SK-N-SH treated with all-trans-retinoic acid at 6 μM for 48 hours (cell line): ENCODE data around the gene CEP95.

ENCODE experiments used
- ARNTL ChIP-seq: fragments of 450-650 bp; formaldehyde crosslinking; IDR thresholded peaks from 2 replicates; pipeline ENCODE4 v1.5.0; 2020; ENCODE audit warnings: low read depth, mild to moderate bottlenecking, moderate library complexity, borderline replicate concordance
- BACH2 ChIP-seq: fragments of 250-450 bp; sonication (Bioruptor Pico); IDR thresholded peaks from 2 replicates; pipeline ENCODE4 v1.9.0; 2021; ENCODE audit warnings: mild to moderate bottlenecking, borderline replicate concordance
- CSRNP3 ChIP-seq: fragments of 250-450 bp; sonication (Bioruptor Pico); IDR thresholded peaks from 2 replicates; pipeline ENCODE4 v1.5.1; 2021; ENCODE audit warnings: mild to moderate bottlenecking, moderate library complexity
- PATZ1 ChIP-seq: fragments of 250-450 bp; sonication (Bioruptor Pico); IDR thresholded peaks from 2 replicates; pipeline ENCODE4 v1.8.0; 2020; ENCODE audit warnings: mild to moderate bottlenecking, moderate library complexity, borderline replicate concordance
- POU6F1 ChIP-seq: fragments of 250-450 bp; sonication (Bioruptor Pico); IDR thresholded peaks from 2 replicates; pipeline ENCODE4 v1.8.0; 2021; ENCODE audit warnings: low read depth, mild to moderate bottlenecking, moderate library complexity, borderline replicate concordance
- PPARA ChIP-seq: fragments of 250-450 bp; sonication (Bioruptor Pico); IDR thresholded peaks from 2 replicates; pipeline ENCODE4 v1.5.0; 2020; ENCODE audit warnings: mild to moderate bottlenecking, borderline replicate concordance
- TCF4 ChIP-seq: fragments of 250-450 bp; sonication (Bioruptor Pico); IDR thresholded peaks from 2 replicates; pipeline ENCODE4 v1.8.0; 2021; ENCODE audit warnings: mild to moderate bottlenecking, moderate library complexity, borderline replicate concordance
- TOX ChIP-seq: fragments of 250-450 bp; sonication (Bioruptor Pico); IDR thresholded peaks from 2 replicates; pipeline ENCODE4 v1.8.0; 2021; ENCODE audit warnings: mild to moderate bottlenecking, moderate library complexity, borderline replicate concordance
- ZC3H10 ChIP-seq: fragments of 250-450 bp; sonication (Bioruptor Pico); IDR thresholded peaks from 2 replicates; pipeline ENCODE4 v1.5.1; 2021; ENCODE audit warnings: mild to moderate bottlenecking, moderate library complexity
- ZNF565 ChIP-seq: fragments of 450-650 bp; formaldehyde crosslinking; conservative IDR thresholded peaks from 2 replicates; pipeline ENCODE4 v1.5.0; 2020; ENCODE audit warnings: low read depth, mild to moderate bottlenecking, moderate library complexity
- ZNF70 ChIP-seq: fragments of 450-650 bp; formaldehyde crosslinking; IDR thresholded peaks from 2 replicates; pipeline ENCODE4 v1.5.0; 2020; ENCODE audit warnings: mild to moderate bottlenecking, moderate library complexity

GRCh38 chr17:64461788-64462187 lies 45.0 kb upstream of the CEP95 start:
- TF ChIP-seq BACH2: no peak
- TF ChIP-seq TOX (CRISPR knock-in tag): no peak
- TF ChIP-seq POU6F1: no peak
- no peak for TF ChIP-seq PATZ1 (CRISPR knock-in tag)
- TF ChIP-seq PPARA (CRISPR knock-in tag): no peak
- TF ChIP-seq TCF4: no peak
- no peak for TF ChIP-seq ARNTL
- no peak for TF ChIP-seq CSRNP3 (CRISPR knock-in tag)
- TF ChIP-seq ZNF565: no peak
- TF ChIP-seq ZNF70 (CRISPR knock-in tag): no peak
- no peak for TF ChIP-seq ZC3H10
